Measurements from ENCODE around the gene ANKRD18B. TPM values are rescaled to one million over a fixed set of nuclear protein-coding genes. Genes with fewer than 3 reads are reported as not detected.
"Not testable (repeated sequence)": the region's sequence is repeated elsewhere in the genome, so short reads cannot be mapped to it uniquely, and the experiment has no call there.

Gene ANKRD18B
- total RNA-seq, 4 donors from 2014 or later = not detected

DNA sequence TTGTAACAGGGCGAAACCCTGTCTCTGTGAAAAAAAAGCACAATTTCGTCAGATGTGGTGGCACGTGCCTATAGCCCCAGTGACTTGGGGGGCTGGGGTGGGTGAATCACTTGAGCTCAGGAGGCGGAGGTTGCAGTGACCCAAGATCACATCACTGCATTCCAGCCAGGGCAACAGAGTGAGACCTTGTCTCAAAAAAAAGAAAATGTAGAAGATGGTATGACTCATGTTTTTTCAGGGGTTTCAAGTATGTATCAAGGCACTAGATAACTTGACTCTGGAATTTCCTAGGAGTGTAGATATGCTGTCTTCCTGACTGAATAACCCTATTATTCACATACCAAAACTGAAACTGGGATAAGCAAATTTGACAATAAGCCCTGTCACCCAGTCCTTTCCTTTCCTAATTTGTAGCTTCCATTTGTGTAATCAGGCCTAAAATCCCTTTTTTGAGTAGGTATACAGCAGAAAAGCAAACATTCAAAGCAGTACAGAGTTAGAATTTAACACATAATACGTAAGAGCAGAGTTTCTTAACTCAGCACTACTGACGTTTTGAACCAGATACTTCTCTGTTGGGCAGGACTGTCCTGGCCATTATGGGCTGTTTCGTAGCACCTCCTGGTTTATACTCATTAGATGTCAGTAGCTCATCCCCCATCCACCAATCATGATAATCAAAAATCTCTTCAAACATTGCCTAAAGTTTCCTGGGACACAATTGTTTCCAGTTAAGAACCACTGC is 17.3 kb upstream of the ANKRD18B start:
- DNase-seq = no peak
- Histone ChIP-seq H3K27me3 (no peaks in the 10 kb centered on the region), H3K27ac (no peak overlapping the region), H3K36me3 (no peaks in the 10 kb centered on the region), H3K9me3 (no peaks in the 10 kb centered on the region), H3K4me3 (no peak overlapping the region), H3K4me1 (peaks cover 0 to 8% (median 2%) of the 10 kb centered on the region in 4 donors)
- intact Hi-C loops (cut with DNase I; ENCODE audit: low total_unique reads) (no loop called here), in situ Hi-C loops (cut with MboI; ENCODE audit: low pct_ligation_motif_present in 1 of 4, low pct_unique_long_range_greater_than_20kb in 1 of 4, low sequenced_read_pairs in 3 of 4) (loop anchor here in 1 of 4 donors (25.0 kb wide), 2 partner anchors 106 to 119 kb away; no protein-coding TSS in a partner anchor)
- TF ChIP-seq POLR2A (IDR thresholded peaks at IDR 0.05) (no peak), EP300 (IDR thresholded peaks at IDR 0.05; ENCODE audit: low read depth) (no peak), POLR2AphosphoS5 (IDR thresholded peaks at IDR 0.05) (no peak)
- TF ChIP-seq, protein P1, sequence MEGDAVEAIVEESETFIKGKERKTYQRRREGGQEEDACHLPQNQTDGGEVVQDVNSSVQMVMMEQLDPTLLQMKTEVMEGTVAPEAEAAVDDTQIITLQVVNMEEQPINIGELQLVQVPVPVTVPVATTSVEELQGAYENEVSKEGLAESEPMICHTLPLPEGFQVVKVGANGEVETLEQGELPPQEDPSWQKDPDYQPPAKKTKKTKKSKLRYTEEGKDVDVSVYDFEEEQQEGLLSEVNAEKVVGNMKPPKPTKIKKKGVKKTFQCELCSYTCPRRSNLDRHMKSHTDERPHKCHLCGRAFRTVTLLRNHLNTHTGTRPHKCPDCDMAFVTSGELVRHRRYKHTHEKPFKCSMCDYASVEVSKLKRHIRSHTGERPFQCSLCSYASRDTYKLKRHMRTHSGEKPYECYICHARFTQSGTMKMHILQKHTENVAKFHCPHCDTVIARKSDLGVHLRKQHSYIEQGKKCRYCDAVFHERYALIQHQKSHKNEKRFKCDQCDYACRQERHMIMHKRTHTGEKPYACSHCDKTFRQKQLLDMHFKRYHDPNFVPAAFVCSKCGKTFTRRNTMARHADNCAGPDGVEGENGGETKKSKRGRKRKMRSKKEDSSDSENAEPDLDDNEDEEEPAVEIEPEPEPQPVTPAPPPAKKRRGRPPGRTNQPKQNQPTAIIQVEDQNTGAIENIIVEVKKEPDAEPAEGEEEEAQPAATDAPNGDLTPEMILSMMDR (IDR thresholded peaks at IDR 0.05) = no peak
- WGBS, 2 donors (ENCODE audit: low coverage in 1 of 2) = 50 to 75% methylated on average over 2 to 7 of the region's 7 CpGs

- in situ Hi-C loops (cut with MboI; ENCODE audit: low pct_ligation_motif_present in 1 of 4, low pct_unique_long_range_greater_than_20kb in 1 of 4, low sequenced_read_pairs in 3 of 4) (loop anchor here in 1 of 4 donors (25.0 kb wide), 2 partner anchors 102 to 123 kb away; no protein-coding TSS in a partner anchor), intact Hi-C loops (cut with DNase I; ENCODE audit: low total_unique reads) (no loop called here)
- no peak for TF ChIP-seq POLR2AphosphoS5 (IDR thresholded peaks at IDR 0.05)
- no peak for TF ChIP-seq EP300 (IDR thresholded peaks at IDR 0.05; ENCODE audit: low read depth)
- TF ChIP-seq, protein P1 (IDR thresholded peaks at IDR 0.05) = no peak
- no peak for TF ChIP-seq POLR2A (IDR thresholded peaks at IDR 0.05)
- H3K27ac ChIP-seq = peak overlapping the region; percentile 73 to 84 (median 80)
- peak overlapping the region; percentile 60 to 62 (median 60) for H3K4me3 ChIP-seq
- H3K4me1 ChIP-seq = peaks cover 0 to 8% (median 2%) of the 10 kb centered on the region in 4 donors
- peak; percentile 39 for DNase-seq
- H3K27me3 ChIP-seq = no peaks in the 10 kb centered on the region
- 9 to 27% methylated on average over 8 to 32 of the region's 32 CpGs for WGBS, 2 donors (ENCODE audit: low coverage in 1 of 2)
- no peaks in the 10 kb centered on the region for H3K36me3 ChIP-seq
- H3K9me3 ChIP-seq = no peaks in the 10 kb centered on the region
Observed at GRCh38 chr9:33510262-33511183, 13.5 kb upstream of the ANKRD18B start.

DNA sequence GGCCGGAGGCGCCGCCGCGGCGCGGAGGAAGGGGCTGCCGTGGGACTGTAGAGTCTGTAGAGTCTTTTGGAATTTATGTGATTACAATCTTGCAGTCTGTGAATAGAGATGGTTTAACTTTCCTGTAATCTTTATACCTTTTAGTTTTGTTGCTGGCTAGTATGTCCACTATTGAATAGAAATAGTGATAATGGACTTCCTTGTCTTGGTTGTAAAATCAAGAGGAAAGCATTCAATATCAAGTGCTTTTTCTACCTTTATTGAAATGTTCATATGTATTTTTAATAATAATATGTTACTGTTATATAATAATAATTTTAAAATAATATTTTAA is 12.9 kb upstream of the ANKRD18B start:
- H3K27ac ChIP-seq = peak overlapping the region; percentile 73 to 84 (median 80)
- H3K27me3 ChIP-seq; intact Hi-C loops (cut with DNase I; ENCODE audit: low total_unique reads); H3K9me3 ChIP-seq; H3K4me1 ChIP-seq; H3K36me3 ChIP-seq; DNase-seq: not testable (repeated sequence)
- 0% methylated on average over 8 of the region's 8 CpGs; no CpG with 5 or more reads in 1 of the 2 donors for WGBS, 2 donors (ENCODE audit: low coverage in 1 of 2)
- H3K4me3 ChIP-seq = peak overlapping the region; percentile 60 to 62 (median 60)
- in situ Hi-C loops (cut with MboI; ENCODE audit: low pct_ligation_motif_present in 1 of 4, low pct_unique_long_range_greater_than_20kb in 1 of 4, low sequenced_read_pairs in 3 of 4) = loop anchor here in 1 of 4 donors (25.0 kb wide), 2 partner anchors 101 to 124 kb away; no protein-coding TSS in a partner anchor

DNA sequence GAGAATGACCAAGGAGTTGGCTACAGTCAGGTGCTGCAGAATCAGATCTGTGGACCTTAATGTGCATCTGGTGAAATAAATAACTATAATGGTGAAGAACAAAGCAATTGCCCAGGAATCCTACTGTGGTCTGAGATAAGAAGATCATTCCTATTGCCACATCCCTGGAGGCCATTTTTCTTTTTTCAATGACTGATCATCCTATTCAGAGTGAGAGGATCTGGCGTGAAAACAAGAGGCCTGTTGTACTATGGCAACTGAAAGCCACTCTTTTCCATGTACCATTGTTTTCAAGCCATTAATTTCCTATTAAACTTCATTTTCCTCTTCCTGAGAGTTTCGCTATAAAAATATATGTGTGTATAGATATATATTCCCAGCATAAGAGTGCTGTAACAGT is 11.5 kb upstream of the ANKRD18B start:
- H3K27ac ChIP-seq; H3K27me3 ChIP-seq; intact Hi-C loops (cut with DNase I; ENCODE audit: low total_unique reads); H3K4me3 ChIP-seq; H3K4me1 ChIP-seq; H3K36me3 ChIP-seq; DNase-seq; H3K9me3 ChIP-seq: not testable (repeated sequence)
- WGBS, 2 donors (ENCODE audit: low coverage in 1 of 2) = 89 to 94% methylated on average over 2 of the region's 2 CpGs
- in situ Hi-C loops (cut with MboI; ENCODE audit: low pct_ligation_motif_present in 1 of 4, low pct_unique_long_range_greater_than_20kb in 1 of 4, low sequenced_read_pairs in 3 of 4) = loop anchor here in 1 of 4 donors (25.0 kb wide), 2 partner anchors 100 to 125 kb away; no protein-coding TSS in a partner anchor

- H3K36me3 ChIP-seq; H3K9me3 ChIP-seq; intact Hi-C loops (cut with DNase I; ENCODE audit: low total_unique reads); H3K27ac ChIP-seq; DNase-seq; H3K4me3 ChIP-seq; H3K27me3 ChIP-seq; H3K4me1 ChIP-seq: not testable (repeated sequence)
- in situ Hi-C loops (cut with MboI; ENCODE audit: low pct_ligation_motif_present in 1 of 4, low pct_unique_long_range_greater_than_20kb in 1 of 4, low sequenced_read_pairs in 3 of 4) = loop anchor here in 1 of 4 donors (25.0 kb wide), 2 partner anchors 97 to 128 kb away; no protein-coding TSS in a partner anchor
- WGBS, 2 donors (ENCODE audit: low coverage in 1 of 2) = 50 to 55% methylated on average over 1 to 2 of the region's 2 CpGs
Observed at GRCh38 chr9:33515342-33515995, 8.6 kb upstream of the ANKRD18B start.

- H3K36me3 ChIP-seq; H3K4me1 ChIP-seq; H3K4me3 ChIP-seq; intact Hi-C loops (cut with DNase I; ENCODE audit: low total_unique reads); H3K27ac ChIP-seq; DNase-seq; H3K9me3 ChIP-seq: not testable (repeated sequence)
- H3K27me3 ChIP-seq = peaks cover 11% of the 10 kb centered on the region
- 97 to 100% methylated on average over 1 of the region's 1 CpG for WGBS, 2 donors (ENCODE audit: low coverage in 1 of 2)
- in situ Hi-C loops (cut with MboI; ENCODE audit: low pct_ligation_motif_present in 1 of 4, low pct_unique_long_range_greater_than_20kb in 1 of 4, low sequenced_read_pairs in 3 of 4) = loop anchor here in 1 of 4 donors (25.0 kb wide), 2 partner anchors 96 to 129 kb away; no protein-coding TSS in a partner anchor
Observed at GRCh38 chr9:33516397-33516796, 7.7 kb upstream of the ANKRD18B start.

All from transverse colon (tissue), 4 donors.